ENCODE results near the gene CHST7. TPM values are rescaled to one million over a fixed set of nuclear protein-coding genes. Genes with fewer than 3 reads are reported as not detected.

CHST7 gene, protein sequence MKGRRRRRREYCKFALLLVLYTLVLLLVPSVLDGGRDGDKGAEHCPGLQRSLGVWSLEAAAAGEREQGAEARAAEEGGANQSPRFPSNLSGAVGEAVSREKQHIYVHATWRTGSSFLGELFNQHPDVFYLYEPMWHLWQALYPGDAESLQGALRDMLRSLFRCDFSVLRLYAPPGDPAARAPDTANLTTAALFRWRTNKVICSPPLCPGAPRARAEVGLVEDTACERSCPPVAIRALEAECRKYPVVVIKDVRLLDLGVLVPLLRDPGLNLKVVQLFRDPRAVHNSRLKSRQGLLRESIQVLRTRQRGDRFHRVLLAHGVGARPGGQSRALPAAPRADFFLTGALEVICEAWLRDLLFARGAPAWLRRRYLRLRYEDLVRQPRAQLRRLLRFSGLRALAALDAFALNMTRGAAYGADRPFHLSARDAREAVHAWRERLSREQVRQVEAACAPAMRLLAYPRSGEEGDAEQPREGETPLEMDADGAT
- total RNA-seq (2022; extraction: Qiagen RNA extraction) = 27.7 to 45.1 TPM (median 35.4 TPM) in 5 replicates

DNA sequence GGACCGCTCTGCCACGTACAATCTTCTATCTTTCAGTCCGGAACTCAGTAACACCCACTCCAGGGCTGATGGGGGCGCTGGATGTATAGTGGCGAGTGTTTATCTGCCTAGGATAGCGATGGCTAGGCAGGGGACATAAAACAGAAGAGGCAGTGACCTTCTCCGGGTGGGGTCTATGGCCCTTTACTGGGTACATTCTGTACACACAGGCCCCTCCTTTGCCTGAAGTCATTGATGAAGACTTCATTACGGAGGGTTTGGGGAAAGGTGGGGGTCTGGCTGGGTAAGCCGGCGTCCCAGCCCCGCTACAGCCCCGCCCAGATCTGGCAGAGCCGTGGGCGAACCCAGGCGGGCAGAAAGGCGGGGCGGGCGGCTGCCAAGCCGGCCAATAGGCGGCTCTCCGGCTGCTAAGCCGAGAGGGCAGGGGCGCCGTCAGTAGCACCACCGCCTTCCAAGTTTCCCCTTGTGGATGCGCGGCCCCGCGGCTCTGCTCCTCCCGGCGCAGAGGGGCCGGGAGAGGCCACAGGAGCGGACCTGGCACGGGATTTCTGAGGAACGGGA lies at the start of gene CHST7:
Gene CHST7, plus strand, starts transcription at position 435 of the 561 bp plus-strand sequence. CDS start 167 bp downstream, outside the sequence.

DNA sequence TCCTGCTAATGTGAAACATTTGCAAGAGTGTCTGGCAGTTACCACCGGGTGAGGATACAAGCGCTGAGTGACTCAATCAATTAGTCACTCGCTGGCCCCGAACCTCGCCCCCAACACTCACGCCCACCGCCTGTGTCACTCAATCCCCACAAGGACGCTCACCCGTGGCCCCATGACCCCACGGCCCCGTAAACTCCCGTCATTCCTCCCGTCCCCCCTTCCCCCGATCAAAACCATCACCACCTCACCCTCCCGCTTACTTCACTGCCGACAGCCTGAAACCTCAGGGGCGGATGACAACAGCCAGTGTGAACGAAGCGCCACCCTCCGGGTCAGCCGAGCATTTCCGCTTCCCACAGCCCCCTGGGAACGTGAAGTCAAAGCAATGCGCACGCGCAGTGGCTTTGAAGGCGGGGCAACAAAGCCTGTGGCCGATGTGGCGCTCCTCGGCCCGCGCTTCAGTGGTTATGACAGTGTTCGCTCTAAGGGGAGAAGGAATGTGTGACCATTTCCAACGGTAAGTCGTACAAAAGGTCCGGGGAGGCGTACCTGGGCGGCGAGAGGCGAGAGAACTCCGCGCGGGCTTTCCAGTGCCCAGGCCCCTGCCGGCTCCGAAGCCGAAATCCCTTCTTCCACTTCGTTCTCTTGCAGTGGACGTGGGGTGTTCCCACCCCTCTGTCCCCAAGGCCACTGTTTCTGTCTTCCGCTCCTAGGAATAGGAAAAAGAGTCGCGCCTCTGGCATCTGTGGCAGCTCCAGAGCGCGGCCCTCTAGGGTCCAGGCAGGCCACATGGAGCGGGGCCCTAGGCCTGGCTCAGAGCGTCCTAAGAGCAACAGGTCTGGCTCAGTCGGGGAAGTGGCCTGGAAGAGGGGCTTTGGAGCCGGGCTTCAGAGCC lies 28.2 kb upstream of the CHST7 start, which contains the start of gene ZNF674:
Gene ZNF674, minus strand, starts transcription at position 311 of the 895 bp plus-strand sequence. CDS start 3,334 bp downstream, outside the sequence.

Other genes with a start within 250 kb of the CHST7 start
- gene ZNF674, start 28.3 kb upstream of the CHST7 start, total RNA-seq (2022; extraction: Qiagen RNA extraction) = 2.6 to 3.0 TPM (median 2.8 TPM) in 5 replicates
- 9.3 to 13.8 TPM (median 12.7 TPM) in 5 replicates for gene SLC9A7, start 185.4 kb downstream of the CHST7 start, total RNA-seq (2022; extraction: Qiagen RNA extraction)

All from A549 treated with dexamethasone at 1 μM for 4 hours (cell line).